Endothelial cell of umbilical vein (primary cell): ENCODE results near the gene GTF2IRD1.

ENCODE experiments used
- CTCF ChIP-seq, 2 donors: IDR thresholded peaks; 1 replicate in 1 of 2; 2 replicates in 1 of 2; pipeline ENCODE4 v1.5.1; 2011; ENCODE audit warnings: low read length in 2 of 2, mild to moderate bottlenecking in 2 of 2, moderate library complexity in 2 of 2, control low read depth in 1 of 2, inconsistent platforms in 1 of 2, low read depth in 1 of 2; ENCODE audit not compliant: insufficient read depth in 1 of 2; ENCODE audit errors: extremely low read depth in 1 of 2
- EZH2 ChIP-seq: IDR thresholded peaks from 2 replicates; pipeline ENCODE4 v1.6.1; 2012; ENCODE audit warnings: borderline replicate concordance, low read depth, mild to moderate bottlenecking, moderate library complexity, low read length, inconsistent platforms; ENCODE audit not compliant: severe bottlenecking
- POLR2A ChIP-seq: IDR thresholded peaks from 2 replicates; pipeline ENCODE4 v1.6.1; 2012; ENCODE audit warnings: low read depth, mild to moderate bottlenecking, control low read depth, low read length

GRCh38 chr7:74438327-74438726 is 15.4 kb upstream of the GTF2IRD1 start:
- no peak for TF ChIP-seq CTCF (IDR thresholded peaks at IDR 0.05; ENCODE audit: extremely low read depth in 1 of 2, insufficient read depth in 1 of 2, low read depth in 1 of 2, low read length in 2 of 2)
- no peak for TF ChIP-seq POLR2A
- no peak for TF ChIP-seq EZH2
